ENCODE measurements around the gene SLX4IP. TPM values are rescaled to one million over a fixed set of nuclear protein-coding genes. Genes with fewer than 3 reads are reported as not detected.

The SLX4IP gene
- total and polyA plus RNA-seq, 2 of the 13 experiments (the other 11 are each of a cell fraction or from before 2014, with no cell fraction given), result 3.6 to 7.3 TPM

DNA sequence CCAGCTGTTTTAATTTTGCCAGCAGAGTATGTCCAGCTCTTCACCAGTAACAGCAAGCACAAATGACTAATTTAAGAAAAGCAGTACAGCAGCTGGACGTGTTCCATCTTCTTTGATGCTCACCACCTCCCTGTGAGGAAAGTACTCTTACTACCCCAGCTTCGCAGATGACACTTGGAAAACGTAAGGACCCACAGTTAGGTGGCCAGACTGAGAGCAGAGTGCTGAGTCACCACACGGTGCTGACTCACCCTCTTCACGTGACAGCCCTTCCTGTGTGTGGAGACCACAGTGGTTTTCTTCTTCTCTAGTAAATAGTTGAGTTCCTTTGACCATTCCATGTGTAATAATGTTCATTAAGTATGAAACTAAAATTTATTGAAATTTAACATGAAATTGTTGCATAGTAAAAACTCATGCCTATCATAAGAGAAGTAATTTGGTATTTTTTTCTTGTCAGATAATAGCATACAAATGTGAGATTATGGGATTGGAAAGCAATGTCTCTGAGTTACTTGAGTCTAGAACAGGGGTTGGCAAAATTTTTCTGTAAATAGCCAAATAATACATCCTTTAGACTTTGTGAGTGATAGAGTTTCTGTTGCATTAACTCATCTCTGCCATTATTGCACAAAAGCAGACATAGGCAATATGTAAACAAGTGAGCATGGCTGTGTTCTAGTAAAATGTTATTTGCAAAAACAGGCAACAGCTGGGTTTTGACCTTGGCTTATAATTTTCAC is 76.6 kb downstream of the SLX4IP start (continued):
- TF ChIP-seq, protein P1, sequence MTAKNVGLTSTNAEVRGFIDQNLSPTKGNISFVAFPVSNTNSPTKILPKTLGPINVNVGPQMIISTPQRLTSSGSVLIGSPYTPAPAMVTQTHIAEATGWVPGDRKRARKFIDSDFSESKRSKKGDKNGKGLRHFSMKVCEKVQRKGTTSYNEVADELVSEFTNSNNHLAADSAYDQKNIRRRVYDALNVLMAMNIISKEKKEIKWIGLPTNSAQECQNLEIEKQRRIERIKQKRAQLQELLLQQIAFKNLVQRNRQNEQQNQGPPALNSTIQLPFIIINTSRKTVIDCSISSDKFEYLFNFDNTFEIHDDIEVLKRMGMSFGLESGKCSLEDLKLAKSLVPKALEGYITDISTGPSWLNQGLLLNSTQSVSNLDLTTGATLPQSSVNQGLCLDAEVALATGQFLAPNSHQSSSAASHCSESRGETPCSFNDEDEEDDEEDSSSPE (CRISPR knock-in tag; IDR thresholded peaks at IDR 0.05), result no peak
- TF ChIP-seq ZNF383 (CRISPR knock-in tag; IDR thresholded peaks at IDR 0.05; ENCODE audit: borderline replicate concordance) (no peak), KDM3A (CRISPR knock-in tag; IDR thresholded peaks at IDR 0.05; ENCODE audit: low read depth) (peak; percentile 81; the same call in 1 of the 2 replicates), CCAR2 (optimal IDR thresholded peaks at IDR 0.05; ENCODE audit: low read depth, low read length) (no peak), JUNB (CRISPR knock-in tag; IDR thresholded peaks at IDR 0.05; ENCODE audit: borderline replicate concordance) (peak; percentile 94), ZNF530 (CRISPR knock-in tag; IDR thresholded peaks at IDR 0.05; ENCODE audit: low read depth) (no peak), EEA1 (CRISPR knock-in tag; IDR thresholded peaks at IDR 0.05; ENCODE audit: borderline replicate concordance) (no peak), MLLT10 (CRISPR knock-in tag; IDR thresholded peaks at IDR 0.05) (no peak), RXRB (CRISPR knock-in tag; IDR thresholded peaks at IDR 0.05; ENCODE audit: borderline replicate concordance) (peak; percentile 70; the same call in 1 of the 2 replicates), GABPA (IDR thresholded peaks at IDR 0.05; ENCODE audit: low read depth, low read length) (no peak), GABPA (CRISPR knock-in tag; IDR thresholded peaks at IDR 0.05; ENCODE audit: low read depth) (no peak), MTA3 (CRISPR knock-in tag; IDR thresholded peaks at IDR 0.05) (no peak), ESRRA (CRISPR knock-in tag; IDR thresholded peaks at IDR 0.05; ENCODE audit: low read depth) (no peak), THAP11 (CRISPR knock-in tag; IDR thresholded peaks at IDR 0.05) (peak; percentile 67), MTF1 (CRISPR knock-in tag; IDR thresholded peaks at IDR 0.05) (no peak)
- TF ChIP-seq, protein P2, sequence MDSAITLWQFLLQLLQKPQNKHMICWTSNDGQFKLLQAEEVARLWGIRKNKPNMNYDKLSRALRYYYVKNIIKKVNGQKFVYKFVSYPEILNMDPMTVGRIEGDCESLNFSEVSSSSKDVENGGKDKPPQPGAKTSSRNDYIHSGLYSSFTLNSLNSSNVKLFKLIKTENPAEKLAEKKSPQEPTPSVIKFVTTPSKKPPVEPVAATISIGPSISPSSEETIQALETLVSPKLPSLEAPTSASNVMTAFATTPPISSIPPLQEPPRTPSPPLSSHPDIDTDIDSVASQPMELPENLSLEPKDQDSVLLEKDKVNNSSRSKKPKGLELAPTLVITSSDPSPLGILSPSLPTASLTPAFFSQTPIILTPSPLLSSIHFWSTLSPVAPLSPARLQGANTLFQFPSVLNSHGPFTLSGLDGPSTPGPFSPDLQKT (CRISPR knock-in tag; IDR thresholded peaks at IDR 0.05; ENCODE audit: borderline replicate concordance), result no peak
- TF ChIP-seq, protein P3, sequence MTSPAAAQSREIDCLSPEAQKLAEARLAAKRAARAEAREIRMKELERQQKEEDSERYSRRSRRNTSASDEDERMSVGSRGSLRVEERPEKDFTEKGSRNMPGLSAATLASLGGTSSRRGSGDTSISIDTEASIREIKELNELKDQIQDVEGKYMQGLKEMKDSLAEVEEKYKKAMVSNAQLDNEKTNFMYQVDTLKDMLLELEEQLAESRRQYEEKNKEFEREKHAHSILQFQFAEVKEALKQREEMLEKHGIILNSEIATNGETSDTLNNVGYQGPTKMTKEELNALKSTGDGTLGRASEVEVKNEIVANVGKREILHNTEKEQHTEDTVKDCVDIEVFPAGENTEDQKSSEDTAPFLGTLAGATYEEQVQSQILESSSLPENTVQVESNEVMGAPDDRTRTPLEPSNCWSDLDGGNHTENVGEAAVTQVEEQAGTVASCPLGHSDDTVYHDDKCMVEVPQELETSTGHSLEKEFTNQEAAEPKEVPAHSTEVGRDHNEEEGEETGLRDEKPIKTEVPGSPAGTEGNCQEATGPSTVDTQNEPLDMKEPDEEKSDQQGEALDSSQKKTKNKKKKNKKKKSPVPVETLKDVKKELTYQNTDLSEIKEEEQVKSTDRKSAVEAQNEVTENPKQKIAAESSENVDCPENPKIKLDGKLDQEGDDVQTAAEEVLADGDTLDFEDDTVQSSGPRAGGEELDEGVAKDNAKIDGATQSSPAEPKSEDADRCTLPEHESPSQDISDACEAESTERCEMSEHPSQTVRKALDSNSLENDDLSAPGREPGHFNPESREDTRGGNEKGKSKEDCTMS (CRISPR knock-in tag; conservative IDR thresholded peaks at IDR 0.05), result no peak
- TF ChIP-seq, protein P4, sequence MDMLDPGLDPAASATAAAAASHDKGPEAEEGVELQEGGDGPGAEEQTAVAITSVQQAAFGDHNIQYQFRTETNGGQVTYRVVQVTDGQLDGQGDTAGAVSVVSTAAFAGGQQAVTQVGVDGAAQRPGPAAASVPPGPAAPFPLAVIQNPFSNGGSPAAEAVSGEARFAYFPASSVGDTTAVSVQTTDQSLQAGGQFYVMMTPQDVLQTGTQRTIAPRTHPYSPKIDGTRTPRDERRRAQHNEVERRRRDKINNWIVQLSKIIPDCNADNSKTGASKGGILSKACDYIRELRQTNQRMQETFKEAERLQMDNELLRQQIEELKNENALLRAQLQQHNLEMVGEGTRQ (IDR thresholded peaks at IDR 0.05; ENCODE audit: low read depth, low read length), result peak; percentile 94
- TF ChIP-seq, protein P4 (CRISPR knock-in tag; IDR thresholded peaks at IDR 0.05; ENCODE audit: borderline replicate concordance), result peak; percentile 90; the same call in 1 of the 2 replicates
